ENCODE results near the gene CYTH1. TPM values are rescaled to one million over a fixed set of nuclear protein-coding genes. Genes with fewer than 3 reads are reported as not detected.
"Not testable (repeated sequence)": the region's sequence is repeated elsewhere in the genome, so short reads cannot be mapped to it uniquely, and the experiment has no call there.

Gene CYTH1
- total RNA-seq, 1 experiment from 2014 or later = 21.7 TPM

GRCh38 chr17:78791840-78792709, 10.0 kb upstream of the CYTH1 start:
- DNase-seq (ENCODE audit: low spot score) = no peak
- in situ Hi-C loops (cut with HindIII; ENCODE audit: low sequenced_read_pairs) = no loop called here

GRCh38 chr17:78790552-78790951, 8.5 kb upstream of the CYTH1 start:
- in situ Hi-C loops (cut with HindIII; ENCODE audit: low sequenced_read_pairs) = no loop called here
- DNase-seq (ENCODE audit: low spot score) = no peak

DNA sequence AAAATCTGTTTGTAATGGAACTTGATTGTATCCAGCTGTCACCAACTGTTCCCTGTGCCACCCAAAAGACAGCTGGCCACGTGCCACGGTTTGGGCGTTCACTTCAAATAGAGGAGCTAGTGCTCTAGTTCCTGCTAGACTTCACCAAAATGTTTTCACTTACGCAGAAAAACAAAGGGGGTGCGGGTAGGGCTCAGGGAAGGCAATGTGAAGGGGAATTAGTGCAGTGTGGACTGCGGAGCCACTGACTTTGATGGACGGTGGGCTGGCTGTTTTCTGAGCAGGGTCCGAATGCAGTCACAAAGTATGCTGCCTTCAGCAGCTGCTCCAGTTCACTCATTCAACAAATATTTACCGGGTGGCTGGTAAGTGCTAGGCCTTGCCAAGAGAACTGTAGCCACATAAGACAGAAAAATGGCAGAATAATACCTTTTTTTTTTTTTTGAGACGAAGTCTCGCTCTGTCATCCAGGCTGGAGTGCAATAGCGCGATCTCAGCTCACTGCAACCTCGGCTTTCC, 7.6 kb upstream of the CYTH1 start:
- no peak for DNase-seq (ENCODE audit: low spot score)
- in situ Hi-C loops (cut with HindIII; ENCODE audit: low sequenced_read_pairs) = no loop called here

DNA sequence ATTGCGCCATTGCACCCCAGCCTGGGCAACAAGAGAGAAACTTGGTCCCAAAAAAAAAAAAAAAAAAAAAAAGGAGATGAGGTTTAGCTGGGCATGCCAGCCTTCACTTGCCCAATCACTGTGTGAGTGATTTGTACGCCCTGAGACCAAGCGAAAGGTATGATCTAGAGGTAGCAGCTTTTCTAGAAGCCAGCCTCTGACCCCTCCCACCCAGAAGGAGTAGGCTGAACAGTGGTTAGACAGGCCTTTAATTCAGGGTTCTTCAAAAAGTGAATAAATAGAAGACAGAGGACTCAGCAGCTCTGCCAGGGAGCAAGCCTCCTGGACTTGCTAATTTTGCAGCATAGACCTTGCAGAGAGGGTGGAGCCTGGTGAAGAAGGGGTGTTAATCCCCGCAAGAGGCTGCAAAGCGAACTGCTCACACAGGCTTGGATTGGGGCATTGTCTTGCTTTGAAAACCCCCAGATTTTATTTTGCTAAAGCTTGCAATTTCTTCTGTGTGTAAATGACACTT, 7.1 kb upstream of the CYTH1 start:
- no peak for DNase-seq (ENCODE audit: low spot score)
- in situ Hi-C loops (cut with HindIII; ENCODE audit: low sequenced_read_pairs) = no loop called here

- in situ Hi-C loops (cut with HindIII; ENCODE audit: low sequenced_read_pairs) = no loop called here
- DNase-seq (ENCODE audit: low spot score) = no peak
Measured at GRCh38 chr17:78788451-78788850, 6.4 kb upstream of the CYTH1 start.

DNA sequence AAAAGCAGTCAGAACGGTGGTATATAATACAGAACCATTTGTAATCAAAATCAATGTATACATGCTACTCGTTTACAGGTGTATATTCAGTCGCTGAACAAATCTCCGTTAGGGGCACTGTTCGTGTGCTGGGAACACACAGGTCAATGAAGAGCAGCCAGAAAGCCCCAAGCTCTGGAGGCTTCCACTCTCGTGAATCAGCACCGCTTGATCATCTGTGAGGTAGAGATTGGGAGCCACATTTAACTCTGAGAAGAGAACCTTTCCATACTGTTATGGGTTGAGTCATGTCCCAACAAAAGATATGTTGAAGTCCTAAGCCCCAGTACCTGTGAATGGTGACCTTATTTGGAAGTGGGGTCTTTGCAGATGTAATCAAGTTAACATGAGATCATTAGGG, 5.4 kb upstream of the CYTH1 start:
- in situ Hi-C loops (cut with HindIII; ENCODE audit: low sequenced_read_pairs) = no loop called here
- DNase-seq (ENCODE audit: low spot score) = no peak

DNA sequence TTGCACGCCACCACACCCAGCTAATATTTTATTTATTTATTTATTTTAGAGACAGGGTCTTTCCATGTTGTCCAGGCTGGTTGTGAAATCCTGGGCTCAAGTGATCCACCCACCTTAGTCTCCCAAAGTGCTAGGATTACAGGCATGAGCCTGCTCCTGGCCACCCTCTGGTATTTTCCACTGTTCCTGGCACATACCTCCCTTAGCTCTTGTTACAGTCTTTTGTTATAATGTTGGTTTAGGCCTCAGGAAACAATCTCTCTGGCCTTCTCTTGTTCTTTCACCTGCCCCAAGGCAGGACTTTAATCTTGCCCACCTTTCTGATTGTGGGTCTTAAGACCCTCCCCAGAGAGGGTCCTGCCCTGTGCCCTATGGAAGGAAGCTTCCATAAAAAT, 3.6 kb upstream of the CYTH1 start:
- no peak for DNase-seq (ENCODE audit: low spot score)
- in situ Hi-C loops (cut with HindIII; ENCODE audit: low sequenced_read_pairs) = no loop called here

DNA sequence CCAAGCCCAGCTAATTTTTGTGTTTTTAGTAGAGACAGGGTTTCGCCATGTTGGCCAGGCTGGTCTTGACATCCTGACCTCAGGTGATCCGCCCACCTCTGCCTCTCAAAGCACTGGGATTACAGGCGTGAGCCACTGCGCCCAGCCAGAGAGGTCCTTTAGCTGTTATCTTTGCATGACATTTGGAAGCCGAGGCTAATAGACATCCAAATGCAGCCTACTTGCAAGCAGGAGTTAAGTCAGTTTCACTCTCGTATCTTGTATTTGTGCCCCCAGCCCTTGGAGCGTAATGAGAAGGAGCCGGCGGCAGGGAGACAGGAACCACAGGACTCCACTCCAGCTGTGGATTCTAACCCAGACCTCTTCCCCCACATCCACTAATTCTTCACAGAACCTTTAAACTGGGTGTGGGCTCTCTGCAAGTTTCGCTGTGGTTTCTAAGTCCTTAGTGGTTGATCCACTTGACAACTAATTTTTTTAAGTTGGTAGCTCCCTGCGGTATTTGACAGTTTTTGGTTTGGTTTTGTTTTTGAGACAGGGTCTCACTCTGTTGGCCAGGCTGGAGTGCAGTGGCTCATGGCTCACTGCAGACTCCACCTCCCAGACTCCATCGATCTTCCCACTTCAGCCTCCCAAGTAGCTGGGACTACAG, 3.1 kb upstream of the CYTH1 start:
- in situ Hi-C loops (cut with HindIII; ENCODE audit: low sequenced_read_pairs) = no loop called here
- DNase-seq (ENCODE audit: low spot score) = no peak

GRCh38 chr17:78784352-78784751, 2.3 kb upstream of the CYTH1 start:
- in situ Hi-C loops (cut with HindIII; ENCODE audit: low sequenced_read_pairs) = no loop called here
- DNase-seq (ENCODE audit: low spot score) = no peak

- DNase-seq (ENCODE audit: low spot score) = no peak
- in situ Hi-C loops (cut with HindIII; ENCODE audit: low sequenced_read_pairs) = no loop called here
Measured at GRCh38 chr17:78783711-78784324, 1.7 kb upstream of the CYTH1 start.

DNA sequence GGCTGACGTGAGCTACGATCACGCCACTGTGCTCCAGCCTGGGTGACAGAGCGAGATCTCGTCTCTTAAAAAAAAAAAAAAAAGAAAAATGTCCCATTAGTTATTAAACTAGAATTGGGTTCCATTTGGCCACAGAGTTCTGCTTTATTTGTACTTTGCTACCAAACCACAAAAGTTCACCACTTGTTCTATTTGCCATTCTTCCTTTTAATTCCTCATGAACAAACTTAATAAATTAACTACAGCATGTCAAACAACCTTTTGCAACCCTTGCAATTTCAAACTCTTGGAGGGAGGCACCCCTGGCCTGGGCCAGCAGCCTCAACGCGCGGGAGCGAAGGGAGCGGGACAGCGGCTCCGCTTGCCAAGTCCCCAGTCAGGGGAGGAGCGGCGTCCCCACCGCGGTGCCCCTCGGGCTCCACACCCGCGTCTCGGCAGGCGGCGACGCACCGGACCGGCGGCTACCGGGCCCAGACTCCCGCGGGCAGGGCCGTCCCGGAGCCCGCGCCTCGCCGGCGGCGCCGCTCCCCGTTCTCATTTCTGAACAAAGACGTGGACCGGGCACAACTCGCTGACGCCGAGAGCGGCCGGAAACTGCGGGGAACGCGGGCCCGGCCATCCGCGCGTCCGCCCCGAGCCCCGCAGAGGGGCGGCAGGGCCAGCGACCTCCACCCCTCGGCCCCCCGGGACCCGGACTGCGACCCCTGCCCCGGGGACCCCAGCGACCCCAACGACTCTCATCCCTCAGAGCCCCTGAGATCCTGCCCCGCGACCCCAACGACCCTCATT, 775 bp downstream of the CYTH1 start:
- in situ Hi-C loops (cut with HindIII; ENCODE audit: low sequenced_read_pairs) = no loop called here
- no peak for DNase-seq (ENCODE audit: low spot score)

DNA sequence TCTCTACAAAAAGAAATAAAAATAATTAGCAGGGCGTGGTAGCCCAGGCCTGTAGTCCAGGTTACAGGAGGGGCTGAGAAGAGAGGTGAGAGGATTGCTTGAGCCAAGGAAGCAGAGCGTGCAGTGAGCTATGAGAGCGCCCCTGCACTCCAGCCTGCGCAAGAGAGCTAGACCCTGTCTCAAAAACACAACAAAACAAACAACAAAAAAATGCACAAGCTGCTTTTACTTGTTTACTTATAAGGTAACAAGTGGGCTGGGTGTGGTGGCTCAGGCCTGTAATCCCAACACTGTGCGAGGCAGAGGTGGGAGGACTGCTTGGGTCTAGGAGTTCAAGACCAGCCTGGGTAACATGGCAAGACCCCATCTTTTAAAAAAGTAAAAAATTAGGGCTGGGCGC, 1.7 kb downstream of the CYTH1 start:
- in situ Hi-C loops (cut with HindIII; ENCODE audit: low sequenced_read_pairs) = no loop called here
- no peak for DNase-seq (ENCODE audit: low spot score)

DNA sequence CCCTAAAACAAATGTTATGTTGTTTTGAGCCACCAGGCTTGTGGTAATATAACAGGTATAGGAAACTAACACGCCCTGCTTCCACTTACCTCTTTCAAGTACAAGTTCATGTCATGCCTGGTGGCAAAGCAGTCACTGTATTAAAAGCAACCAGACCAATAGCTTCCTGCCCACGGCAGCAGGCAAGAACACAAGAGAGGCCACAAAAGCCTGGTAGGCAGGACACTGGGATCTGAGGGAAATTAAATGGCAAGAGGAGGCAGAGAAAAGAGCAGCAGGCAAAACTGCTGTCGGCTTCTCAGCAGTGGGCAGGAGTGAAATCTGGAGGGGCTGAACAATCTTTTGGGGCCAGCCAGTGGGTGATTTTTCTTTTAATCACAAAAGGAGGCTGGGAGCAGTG, 2.2 kb downstream of the CYTH1 start:
- no peak for DNase-seq (ENCODE audit: low spot score)
- in situ Hi-C loops (cut with HindIII; ENCODE audit: low sequenced_read_pairs) = no loop called here

GRCh38 chr17:78779286-78779651, 2.8 kb downstream of the CYTH1 start:
- DNase-seq (ENCODE audit: low spot score); in situ Hi-C loops (cut with HindIII; ENCODE audit: low sequenced_read_pairs): not testable (repeated sequence)

GRCh38 chr17:78777881-78778280, 4.2 kb downstream of the CYTH1 start:
- DNase-seq (ENCODE audit: low spot score) = no peak
- in situ Hi-C loops (cut with HindIII; ENCODE audit: low sequenced_read_pairs) = no loop called here

- in situ Hi-C loops (cut with HindIII; ENCODE audit: low sequenced_read_pairs) = no loop called here
- DNase-seq (ENCODE audit: low spot score) = no peak
Measured at GRCh38 chr17:78774956-78775571, 7.0 kb downstream of the CYTH1 start.

- in situ Hi-C loops (cut with HindIII; ENCODE audit: low sequenced_read_pairs) = no loop called here
- DNase-seq (ENCODE audit: low spot score) = no peak
Measured at GRCh38 chr17:78774453-78774852, 7.6 kb downstream of the CYTH1 start.

- DNase-seq (ENCODE audit: low spot score) = no peak
- in situ Hi-C loops (cut with HindIII; ENCODE audit: low sequenced_read_pairs) = no loop called here
Measured at GRCh38 chr17:78771758-78772382, 10.2 kb downstream of the CYTH1 start.
